OCI-LY3 (cell line): ENCODE measurements around the gene RIOX2.
A peak's percentile ranks its signal among the peaks of the same experiment; 100 is the strongest.

Experiments
- H2AFZ ChIP-seq: fragments of 200-600, 300-600 bp; shearing (Covaris generic); 2 replicates; pipeline ENCODE4 v1.6.0; 2014; ENCODE audit warnings: antibody characterized with exemption, low read depth, low read length
- H3K27ac ChIP-seq: fragments of 200-600, 300-600 bp; sonication (generic); 2 replicates; pipeline ENCODE4 v1.5.1; 2014; ENCODE audit warnings: mild to moderate bottlenecking, low read length, moderate library complexity, mixed read lengths
- H3K27me3 ChIP-seq: fragments of 200-600, 300-600 bp; sonication (generic); 2 replicates; pipeline ENCODE4 v1.6.1; 2014; ENCODE audit warnings: low read depth, low read length, mixed read lengths
- H3K36me3 ChIP-seq: fragments of 200-600, 300-600 bp; sonication (generic); replicated peaks from 2 replicates; pipeline ENCODE3; 2014; ENCODE audit warnings: low read depth, low read length, mixed read lengths
- H3K4me1 ChIP-seq: fragments of 300-600, 200-600 bp; sonication (generic); 2 replicates; pipeline ENCODE4 v1.6.1; 2014; ENCODE audit warnings: low read length, mixed read lengths
- H3K4me2 ChIP-seq: fragments of 200-600, 300-600 bp; sonication (generic); 2 replicates; pipeline ENCODE4 v1.6.1; 2014; ENCODE audit warnings: low read length, mixed read lengths
- H3K4me3 ChIP-seq: fragments of 300-600, 200-600 bp; sonication (generic); 2 replicates; pipeline ENCODE4 v1.5.1; 2014; ENCODE audit warnings: antibody characterized with exemption, mild to moderate bottlenecking, low read length, moderate library complexity
- H3K79me2 ChIP-seq: fragments of 300-600, 200-600 bp; shearing (Covaris generic); 2 replicates; pipeline ENCODE4 v1.6.1; 2014; ENCODE audit warnings: mild to moderate bottlenecking, low read length, mixed read lengths
- H3K9ac ChIP-seq: fragments of 300-600, 200-600 bp; shearing (Covaris generic); 2 replicates; pipeline ENCODE4 v1.6.0; 2014; ENCODE audit warnings: mild to moderate bottlenecking, low read length, moderate library complexity
- H3K9me3 ChIP-seq: fragments of 200-600, 300-600 bp; shearing (Covaris generic); 2 replicates; pipeline ENCODE4 v1.6.1; 2014; ENCODE audit warnings: low read length, mixed read lengths; ENCODE audit not compliant: insufficient read depth
- H4K20me1 ChIP-seq: fragments of 200-600, 300-600 bp; sonication (generic); 2 replicates; pipeline ENCODE4 v1.6.1; 2016; ENCODE audit warnings: low read length, mixed read lengths; ENCODE audit not compliant: insufficient read depth
- CTCF ChIP-seq: fragments of 200-600, 300-600 bp; sonication (generic); IDR thresholded peaks from 2 replicates; pipeline ENCODE4 v1.5.1; 2014; ENCODE audit warnings: antibody characterized with exemption, low read length, low read depth
- EZH2phosphoT487 ChIP-seq: fragments of 200-600 bp; shearing (Covaris generic); IDR thresholded peaks from 2 replicates; pipeline ENCODE4 v1.6.1; 2018; ENCODE audit warnings: antibody characterized with exemption, mixed run types, low read depth

The RIOX2 gene

GRCh38 chr3:97972976-97973375, 745 bp upstream of the RIOX2 start:
- Histone ChIP-seq H3K27ac (no peak overlapping the region), H3K4me3 (peak overlapping the region; percentile 82), H2AFZ (peak overlapping the region; percentile 56; the same call in 1 of the 2 replicates), H3K4me2 (peak overlapping the region; percentile 85), H3K9me3 (no peaks in the 10 kb centered on the region), H4K20me1 (peaks cover 14% of the 10 kb centered on the region), H3K9ac (peak overlapping the region; percentile 80), H3K79me2 (peaks cover 46% of the 10 kb centered on the region), H3K36me3 (no peaks in the 10 kb centered on the region), H3K27me3 (no peaks in the 10 kb centered on the region), H3K4me1 (peaks cover 33% of the 10 kb centered on the region)
- TF ChIP-seq CTCF = no peak

DNA sequence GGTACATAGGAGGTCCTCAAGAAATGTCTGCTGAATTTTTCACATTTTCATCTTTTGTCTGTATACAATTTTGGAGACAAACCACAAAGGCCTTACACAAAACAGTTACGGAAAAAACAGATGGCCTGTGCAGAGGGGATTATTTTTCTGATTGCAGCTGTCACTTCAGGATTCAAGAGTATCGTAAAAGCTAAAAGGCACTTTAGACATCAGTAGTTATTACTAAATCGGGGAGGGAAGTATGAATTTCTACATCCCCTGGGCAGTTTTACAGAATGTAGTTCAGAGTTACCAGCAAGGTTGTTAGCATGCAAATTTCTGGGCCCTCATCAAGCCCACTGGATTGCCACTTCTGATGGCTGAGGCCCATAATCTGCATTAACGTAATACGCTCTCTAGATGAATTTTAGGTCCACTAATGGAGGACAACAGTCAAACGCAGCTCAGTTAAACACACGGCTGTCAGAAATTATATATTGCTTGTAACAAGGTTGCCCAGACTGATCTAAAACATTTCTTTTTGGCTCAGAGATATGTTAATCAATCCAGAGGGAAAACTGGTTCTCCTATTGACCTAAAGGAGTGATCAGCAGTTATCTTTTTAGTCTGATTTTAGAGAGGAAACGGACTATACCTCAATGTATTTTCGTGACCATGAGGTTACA, 1.1 kb downstream of the RIOX2 start:
- H3K27me3 ChIP-seq = no peaks in the 10 kb centered on the region
- H3K4me2 ChIP-seq = peak overlapping the region; percentile 85
- H3K4me1 ChIP-seq = peaks cover 33% of the 10 kb centered on the region
- peaks cover 65% of the 10 kb centered on the region for H3K79me2 ChIP-seq
- peak overlapping the region; percentile 82 for H3K4me3 ChIP-seq
- peaks cover 15% of the 10 kb centered on the region for H3K36me3 ChIP-seq
- peak overlapping the region; percentile 91 for H3K27ac ChIP-seq
- peak overlapping the region; percentile 25; the same call in 1 of the 2 replicates for H2AFZ ChIP-seq
- H4K20me1 ChIP-seq = peaks cover 25% of the 10 kb centered on the region
- no peaks in the 10 kb centered on the region for H3K9me3 ChIP-seq
- peak overlapping the region; percentile 80 for H3K9ac ChIP-seq
- TF ChIP-seq CTCF = no peak
- TF ChIP-seq EZH2phosphoT487 = no peak

- Histone ChIP-seq H3K9me3 (no peaks in the 10 kb centered on the region), H3K79me2 (peaks cover 74% of the 10 kb centered on the region), H2AFZ (no peak overlapping the region), H3K4me1 (peaks cover 32% of the 10 kb centered on the region), H3K9ac (peak overlapping the region; percentile 80), H3K27me3 (no peaks in the 10 kb centered on the region), H3K4me2 (peak overlapping the region; percentile 85), H3K36me3 (peaks cover 22% of the 10 kb centered on the region), H3K4me3 (peak overlapping the region; percentile 82), H3K27ac (peak overlapping the region; percentile 91; the same call in 1 of the 2 replicates), H4K20me1 (peaks cover 29% of the 10 kb centered on the region)
- TF ChIP-seq CTCF (no peak), EZH2phosphoT487 (no peak)
Observed at GRCh38 chr3:97970156-97970555, 2.1 kb downstream of the RIOX2 start.

DNA sequence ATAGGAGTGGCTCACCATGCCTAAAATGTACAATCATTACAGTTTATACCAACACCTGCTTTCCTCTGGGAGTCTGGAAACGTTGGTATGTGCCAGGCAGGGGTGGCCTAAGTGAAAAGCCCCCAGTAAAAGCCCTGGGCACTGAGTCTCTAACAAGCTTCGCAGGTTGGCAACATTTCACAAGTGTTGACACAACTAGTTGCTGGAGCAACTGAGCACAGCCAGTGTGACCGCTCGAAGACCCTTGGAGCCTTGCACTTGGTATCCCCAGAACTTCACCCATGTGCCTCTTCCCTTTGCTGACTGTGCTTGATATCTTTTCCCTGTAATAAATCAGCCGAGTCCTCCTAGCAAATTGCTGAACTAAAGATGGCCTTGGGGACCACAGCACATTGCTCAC, 2.7 kb downstream of the RIOX2 start:
- peaks cover 24% of the 10 kb centered on the region for H3K36me3 ChIP-seq
- peak overlapping the region; percentile 82; the same call in 1 of the 2 replicates for H3K4me3 ChIP-seq
- no peak overlapping the region for H3K9ac ChIP-seq
- peaks cover 79% of the 10 kb centered on the region for H3K79me2 ChIP-seq
- peaks cover 26% of the 10 kb centered on the region for H3K4me1 ChIP-seq
- no peaks in the 10 kb centered on the region for H3K27me3 ChIP-seq
- TF ChIP-seq CTCF = no peak
- no peak for TF ChIP-seq EZH2phosphoT487
- H3K9me3 ChIP-seq = no peaks in the 10 kb centered on the region
- H4K20me1 ChIP-seq = peaks cover 29% of the 10 kb centered on the region
- H3K4me2 ChIP-seq = peak overlapping the region; percentile 85
- H3K27ac ChIP-seq = no peak overlapping the region; the same call in 1 of the 2 replicates
- no peak overlapping the region for H2AFZ ChIP-seq
